T-cell (primary cell): ENCODE measurements around the gene PRKAR1B. TPM values are rescaled to one million over a fixed set of nuclear protein-coding genes. Genes with fewer than 3 reads are reported as not detected.
A peak's percentile ranks its signal among the peaks of the same experiment; 100 is the strongest.

Experiments used
- ATAC-seq, 4 experiments: fragments of 200-7000 bp in 3 of 4; fragments of 150-1000 bp in 1 of 4; cut with Tn5 transposase; replicated peaks in 1 of 4; 1 replicate in 3 of 4; 2 replicates in 1 of 4; pipeline ENCODE4 v1.10.0; 2021; ENCODE audit warnings: moderate library complexity in 3 of 4, mild to moderate bottlenecking in 2 of 4, moderate number of reproducible peaks in 1 of 4
- CTCF ChIA-PET, 2 donors: fragments of 300-600 bp; sonication (Branson Sonifier 250); formaldehyde crosslinking; loops; one replicate each; lab custom pipeline; 2022; ENCODE audit warnings: antibody characterized with exemption in 2 of 2; lab: Charles Lee
- POLR2A ChIA-PET, 2 donors: fragments of 300-600 bp; sonication (Branson Sonifier 250); formaldehyde crosslinking; loops; one replicate each; lab custom pipeline; 2022; ENCODE audit warnings: antibody characterized with exemption in 2 of 2; lab: Charles Lee
- DNase-seq, 35 experiments: peaks; one replicate each; pipeline versions ENCODE4 v3.0.0 to v3.0.0-alpha.2; 2013 to 2023
- H3K27ac ChIP-seq: one replicate; pipeline ENCODE4 v1.5.1; 2013; ENCODE audit warnings: low read length
- H3K27me3 ChIP-seq, 2 experiments: replicated peaks in 1 of 2; 1 replicate in 1 of 2; 2 replicates in 1 of 2; pipeline versions ENCODE4 v1.6.1 to v1.7.0; 2013; ENCODE audit warnings: low read length in 1 of 2, mixed read lengths in 1 of 2; ENCODE audit not compliant: control insufficient read depth in 2 of 2, insufficient read depth in 2 of 2; ENCODE audit errors: extremely low read depth in 1 of 2
- H3K36me3 ChIP-seq, 2 donors: 1 replicate in 1 of 2; 2 replicates in 1 of 2; pipeline versions ENCODE4 v1.6.1 to v1.7.0; 2013; ENCODE audit warnings: low read length in 1 of 2; ENCODE audit not compliant: control insufficient read depth in 2 of 2, insufficient read depth in 1 of 2; ENCODE audit errors: extremely low read depth in 1 of 2
- H3K4me1 ChIP-seq, 2 experiments: 1 replicate in 1 of 2; 2 replicates in 1 of 2; pipeline versions ENCODE4 v1.6.1 to v1.7.0; 2013; ENCODE audit warnings: low read length in 2 of 2, mixed read lengths in 1 of 2; ENCODE audit not compliant: insufficient read depth in 2 of 2, control insufficient read depth in 1 of 2; ENCODE audit errors: extremely low read depth in 1 of 2
- H3K4me3 ChIP-seq, 2 donors: 1 replicate in 1 of 2; 2 replicates in 1 of 2; pipeline versions ENCODE4 v1.5.1 to v1.7.0; 2013; ENCODE audit warnings: mild to moderate bottlenecking in 2 of 2, low read length in 1 of 2, moderate library complexity in 1 of 2; ENCODE audit not compliant: control insufficient read depth in 1 of 2; ENCODE audit errors: extremely low read depth in 1 of 2
- H3K9me3 ChIP-seq: 2 replicates; pipeline ENCODE4 v1.7.0; 2013
- H3K27ac Mint-ChIP-seq, 2 donors: one replicate each; pipeline ENCODE4 v1.8.0; 2020 to 2021; ENCODE audit warnings: mild to moderate bottlenecking in 2 of 2, mixed read lengths in 2 of 2
- H3K27me3 Mint-ChIP-seq, 2 donors: one replicate each; pipeline ENCODE4 v1.8.0; 2021 to 2022; ENCODE audit warnings: mixed read lengths in 2 of 2
- H3K36me3 Mint-ChIP-seq: one replicate; pipeline ENCODE4 v1.8.0; 2021; ENCODE audit warnings: mixed read lengths
- H3K4me1 Mint-ChIP-seq, 3 donors: one replicate each; pipeline ENCODE4 v1.8.0; 2020 to 2022; ENCODE audit warnings: mixed read lengths in 3 of 3, mild to moderate bottlenecking in 1 of 3
- H3K4me3 Mint-ChIP-seq, 3 donors: one replicate each; pipeline ENCODE4 v1.8.0; 2020 to 2022; ENCODE audit warnings: mild to moderate bottlenecking in 3 of 3, mixed read lengths in 3 of 3, moderate library complexity in 3 of 3
- H3K9me3 Mint-ChIP-seq, 3 donors: one replicate each; pipeline ENCODE4 v1.8.0; 2020 to 2022; ENCODE audit warnings: mixed read lengths in 3 of 3
- WGBS: methylation state at CpG from one replicate; pipeline ENCODE4 v1.1.5; 2013; ENCODE audit warnings: missing lambda C conversion rate; ENCODE audit not compliant: insufficient coverage; 5-methylcytosine and 5-hydroxymethylcytosine counted together
- total RNA-seq, 35 experiments: library from RNA in 6 of 35; stranded (reverse) in 6 of 35; fragments of 120-200 nt in 1 of 35; gene quantifications; one replicate each; pipeline versions ENCODE4 v1.2.1 to v1.2.4 and lab custom pipeline; 2013 to 2026

The PRKAR1B gene
- total RNA-seq, 5 donors from 2014 or later (not counting 1 experiment from before 2014, with no cell fraction given) = 20.7 to 35.4 (median 24.4) TPM

DNA sequence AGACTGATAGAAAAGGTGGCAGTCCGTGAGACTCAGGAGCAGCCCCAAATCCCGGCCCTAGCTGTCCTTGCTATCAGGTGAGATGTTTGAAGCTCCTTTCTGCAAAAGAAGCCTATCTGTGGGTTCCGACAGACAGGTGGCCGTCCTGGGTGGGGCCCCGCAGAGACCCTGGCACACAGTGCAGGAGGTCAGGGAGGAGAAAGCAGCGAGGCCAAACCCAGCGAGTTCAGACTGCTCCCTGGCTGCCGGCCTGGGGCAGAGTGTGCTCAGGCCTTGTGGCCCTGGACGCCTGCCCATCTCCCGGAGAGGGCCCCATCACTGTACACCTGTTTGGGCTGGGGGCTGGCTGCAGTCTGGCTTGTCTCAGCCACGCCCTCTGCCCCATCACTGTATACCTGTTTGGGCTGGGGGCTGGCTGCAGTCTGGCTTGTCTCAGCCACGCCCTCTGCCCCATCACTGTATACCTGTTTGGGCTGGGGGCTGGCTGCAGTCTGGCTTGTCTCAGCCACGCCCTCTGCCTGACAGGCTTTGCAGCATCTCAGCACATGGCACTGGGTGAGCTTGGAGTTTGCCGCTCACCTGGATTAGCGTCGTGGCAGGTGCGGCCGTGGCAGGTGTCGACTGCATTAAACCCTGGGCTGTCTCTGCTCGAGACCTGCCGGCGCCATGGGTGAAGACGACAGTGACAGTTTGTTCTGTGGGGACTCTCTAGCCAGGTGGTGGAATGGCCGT, 11.8 kb upstream of the PRKAR1B start:
- Histone ChIP-seq H3K4me3 (no peak overlapping the region), H3K9me3 (peaks cover 7% of the 10 kb centered on the region), H3K27ac (no peak overlapping the region), H3K27me3 (no peaks in the 10 kb centered on the region), H3K4me1 (no peaks in the 10 kb centered on the region), H3K36me3 (peaks cover 12 to 27% of the 10 kb centered on the region in 2 donors)
- ATAC-seq (no peak), DNase-seq (no peak)
- 96% methylated on average over 21 of the region's 24 CpGs for WGBS
- H3K36me3 Mint-ChIP-seq = peaks cover 31% of the 10 kb centered on the region
- no peak overlapping the region for H3K27ac Mint-ChIP-seq
- H3K4me1 Mint-ChIP-seq = peaks cover 0 to 11% (median 9%) of the 10 kb centered on the region in 3 donors
- no peaks in the 10 kb centered on the region for H3K9me3 Mint-ChIP-seq
- no peaks in the 10 kb centered on the region for H3K27me3 Mint-ChIP-seq
- CTCF ChIA-PET = no interaction called here
- no peak overlapping the region for H3K4me3 Mint-ChIP-seq
- POLR2A ChIA-PET = no interaction called here

DNA sequence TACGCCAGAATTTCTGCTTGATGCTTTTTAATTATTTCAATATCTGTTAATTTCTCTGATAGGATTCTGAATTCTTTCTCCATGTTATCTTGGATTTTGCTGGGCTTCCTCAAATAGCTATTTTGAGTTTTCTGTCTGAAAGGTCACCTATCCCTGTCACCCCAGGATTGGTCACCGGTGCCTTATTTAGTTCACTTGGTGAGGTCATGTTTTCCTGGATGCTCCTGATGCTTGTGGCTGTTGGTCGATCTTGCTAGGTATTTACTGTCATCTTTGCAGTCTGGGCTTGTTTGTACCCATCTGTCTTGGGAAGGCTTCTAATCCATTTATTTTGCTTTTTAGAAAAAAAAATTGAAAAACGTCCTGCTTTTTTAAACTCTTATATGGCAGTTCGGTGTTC, 11.2 kb upstream of the PRKAR1B start:
- Histone ChIP-seq H3K36me3 (peaks cover 12 to 27% of the 10 kb centered on the region in 2 donors), H3K4me3 (no peak overlapping the region), H3K9me3 (peaks cover 7% of the 10 kb centered on the region), H3K4me1 (no peaks in the 10 kb centered on the region), H3K27me3 (no peaks in the 10 kb centered on the region), H3K27ac (no peak overlapping the region)
- Mint-ChIP-seq H3K27me3 (no peaks in the 10 kb centered on the region), H3K4me1 (peaks cover under 1 to 11% (median 9%) of the 10 kb centered on the region in 3 donors), H3K4me3 (no peak overlapping the region), H3K9me3 (no peaks in the 10 kb centered on the region), H3K36me3 (peaks cover 29% of the 10 kb centered on the region), H3K27ac (no peak overlapping the region)
- POLR2A ChIA-PET = no interaction called here
- DNase-seq (no peak), ATAC-seq (no peak)
- CTCF ChIA-PET = no interaction called here
- WGBS = 100% methylated on average over 1 of the region's 5 CpGs

DNA sequence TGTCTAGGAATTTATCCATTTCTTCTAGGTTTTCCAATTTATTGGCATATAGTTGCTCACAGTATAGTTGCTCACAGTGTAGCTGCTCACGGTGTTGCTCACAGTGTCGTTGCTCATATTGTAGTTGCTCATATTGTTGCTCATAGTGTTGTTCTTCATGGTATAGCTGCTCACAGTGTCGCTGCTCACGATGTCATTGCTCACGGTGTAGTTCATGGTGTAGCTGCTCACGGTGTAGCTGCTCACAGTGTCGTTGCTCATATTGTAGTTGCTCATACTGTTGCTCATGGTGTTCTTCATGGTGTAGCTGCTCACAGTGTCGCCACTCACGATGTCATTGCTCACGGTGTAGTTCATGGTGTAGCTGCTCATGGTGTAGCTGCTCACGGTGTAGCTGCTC, 7.7 kb upstream of the PRKAR1B start:
- H3K4me1 Mint-ChIP-seq = peaks cover 11 to 15% (median 12%) of the 10 kb centered on the region in 3 donors
- peaks cover 7% of the 10 kb centered on the region for H3K9me3 ChIP-seq
- no peak overlapping the region for H3K4me3 ChIP-seq
- no peak for ATAC-seq
- no peaks in the 10 kb centered on the region for H3K4me1 ChIP-seq
- H3K9me3 Mint-ChIP-seq = no peaks in the 10 kb centered on the region
- H3K4me3 Mint-ChIP-seq = no peak overlapping the region
- no peak for DNase-seq
- WGBS = 97% methylated on average over 11 of the region's 11 CpGs
- POLR2A ChIA-PET = no interaction called here
- H3K36me3 ChIP-seq = peaks cover 6 to 9% of the 10 kb centered on the region in 2 donors
- H3K27me3 ChIP-seq = no peaks in the 10 kb centered on the region
- CTCF ChIA-PET = no interaction called here
- peaks cover 16% of the 10 kb centered on the region for H3K36me3 Mint-ChIP-seq
- no peak overlapping the region for H3K27ac Mint-ChIP-seq
- H3K27me3 Mint-ChIP-seq = no peaks in the 10 kb centered on the region
- H3K27ac ChIP-seq = no peak overlapping the region

DNA sequence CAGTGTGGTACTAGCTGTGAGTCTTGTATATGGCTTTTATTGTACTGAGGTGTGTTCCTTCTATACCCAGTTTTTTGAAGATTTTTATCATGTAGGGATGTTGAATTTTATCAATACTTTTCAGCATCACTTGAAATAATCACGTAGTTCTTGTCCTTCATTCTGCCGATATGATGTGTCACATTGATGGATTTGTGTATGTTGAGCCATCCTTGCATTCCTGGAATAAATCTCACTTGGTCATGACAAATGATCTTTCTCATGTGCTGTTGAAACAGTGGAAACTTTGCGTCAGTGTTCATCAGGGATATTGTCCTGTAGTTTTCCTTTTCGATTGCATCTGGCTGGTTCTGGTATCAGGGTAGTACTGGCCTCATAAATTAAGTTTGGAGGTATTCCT, 7.1 kb upstream of the PRKAR1B start:
- no peaks in the 10 kb centered on the region for H3K9me3 Mint-ChIP-seq
- Histone ChIP-seq H3K4me1 (no peaks in the 10 kb centered on the region), H3K27me3 (no peaks in the 10 kb centered on the region), H3K4me3 (no peak overlapping the region), H3K27ac (no peak overlapping the region), H3K9me3 (peaks cover 7% of the 10 kb centered on the region), H3K36me3 (peaks cover 4 to 8% of the 10 kb centered on the region in 2 donors)
- DNase-seq (no peak), ATAC-seq (no peak)
- no peak overlapping the region for H3K27ac Mint-ChIP-seq
- H3K4me3 Mint-ChIP-seq = no peak overlapping the region
- CTCF ChIA-PET = no interaction called here
- POLR2A ChIA-PET = no interaction called here
- H3K36me3 Mint-ChIP-seq = peaks cover 17% of the 10 kb centered on the region
- H3K27me3 Mint-ChIP-seq = no peaks in the 10 kb centered on the region
- peaks cover 12 to 15% (median 13%) of the 10 kb centered on the region in 3 donors for H3K4me1 Mint-ChIP-seq
- WGBS = 100% methylated on average over 1 of the region's 4 CpGs

DNA sequence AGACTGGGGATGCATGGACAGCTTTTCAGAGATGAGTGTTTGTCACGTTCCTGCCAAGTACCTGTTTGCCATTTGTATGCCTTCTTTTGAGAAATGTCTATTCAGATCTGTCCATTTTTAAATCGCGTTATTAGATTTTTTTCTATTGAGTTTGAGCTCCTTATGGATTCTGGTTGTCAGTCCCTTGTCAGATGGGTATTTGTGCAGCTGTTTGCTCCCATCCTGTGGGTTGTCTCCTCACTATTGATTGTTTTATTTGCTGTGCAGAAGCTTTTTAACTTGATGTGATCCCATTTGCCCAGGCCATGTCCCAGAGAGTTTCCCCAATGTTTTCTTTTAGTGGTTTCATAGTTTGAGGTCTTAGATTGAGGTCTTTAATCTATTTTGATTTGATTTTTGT, 5.5 kb upstream of the PRKAR1B start:
- ATAC-seq (no peak), DNase-seq (no peak)
- Mint-ChIP-seq H3K36me3 (peaks cover 7% of the 10 kb centered on the region), H3K4me3 (no peak overlapping the region), H3K27me3 (no peaks in the 10 kb centered on the region), H3K27ac (peak overlapping the region in 1 of 2 donors; percentile 61), H3K9me3 (no peaks in the 10 kb centered on the region), H3K4me1 (peaks cover 16 to 21% (median 17%) of the 10 kb centered on the region in 3 donors)
- POLR2A ChIA-PET = no interaction called here
- CTCF ChIA-PET = no interaction called here
- Histone ChIP-seq H3K4me3 (no peak overlapping the region), H3K27ac (no peak overlapping the region), H3K36me3 (peaks cover 4 to 8% of the 10 kb centered on the region in 2 donors), H3K27me3 (no peaks in the 10 kb centered on the region), H3K4me1 (peaks cover 2 to 12% of the 10 kb centered on the region in 2 experiments), H3K9me3 (peaks cover 7% of the 10 kb centered on the region)
- WGBS = 94% methylated on average over 3 of the region's 3 CpGs

DNA sequence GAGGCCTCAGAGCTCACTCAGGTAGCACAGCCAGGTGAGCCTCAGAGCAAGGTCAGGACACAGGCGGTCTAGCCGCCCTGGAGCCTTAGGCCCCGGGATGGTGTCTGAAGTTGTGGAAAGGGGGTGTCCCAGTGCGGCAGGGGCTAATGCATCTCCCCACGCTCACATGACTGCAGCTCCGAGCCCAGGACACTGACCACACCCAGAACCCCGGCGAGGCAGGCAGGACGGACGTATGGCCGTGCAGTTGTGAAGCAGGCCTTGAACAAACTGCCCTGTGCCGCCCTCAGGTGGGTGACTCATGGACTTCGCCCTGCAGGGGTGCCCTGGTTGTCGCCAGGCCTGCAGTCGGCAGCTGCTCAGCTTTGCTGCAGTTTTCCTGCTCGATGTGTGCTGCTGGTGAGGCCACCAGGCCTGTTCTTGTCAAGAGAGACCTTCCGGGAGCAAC, 5.0 kb upstream of the PRKAR1B start:
- peak in 2 of 4 experiments; percentile 38 to 43 for ATAC-seq
- H3K36me3 ChIP-seq = peaks cover 4 to 8% of the 10 kb centered on the region in 2 donors
- no peak overlapping the region for H3K4me3 ChIP-seq
- H3K9me3 ChIP-seq = peaks cover 7% of the 10 kb centered on the region
- Mint-ChIP-seq H3K4me3 (no peak overlapping the region), H3K4me1 (peaks cover 14 to 23% (median 14%) of the 10 kb centered on the region in 3 donors), H3K36me3 (peaks cover 7% of the 10 kb centered on the region), H3K9me3 (no peaks in the 10 kb centered on the region), H3K27ac (no peak overlapping the region), H3K27me3 (no peaks in the 10 kb centered on the region)
- ChIA-PET POLR2A (no interaction called here), CTCF (no interaction called here)
- no peak overlapping the region for H3K27ac ChIP-seq
- WGBS = 92% methylated on average over 14 of the region's 17 CpGs
- no peaks in the 10 kb centered on the region for H3K27me3 ChIP-seq
- peak in 10 of 35 experiments; percentile 15 to 46 (median 27) for DNase-seq
- H3K4me1 ChIP-seq = peaks cover 2 to 14% of the 10 kb centered on the region in 2 experiments
